Body of pancreas (tissue), 4 donors: ENCODE results near the gene ADAMTS4. TPM values are rescaled to one million over a fixed set of nuclear protein-coding genes. Genes with fewer than 3 reads are reported as not detected.
A peak's percentile ranks its signal among the peaks of the same experiment; 100 is the strongest.

Source experiments
- ATAC-seq: fragments of 150-250 bp; one replicate; pipeline ENCODE4 v1.9.1; 2016
- DNase-seq, 4 donors: peaks; one replicate each; pipeline ENCODE4 v3.0.0-alpha.2; 2019
- H3K27ac ChIP-seq, 4 donors: fragments of 200-600 bp; sonication (generic); 1 replicate in 3 of 4; 2 replicates in 1 of 4; pipeline versions ENCODE4 v1.5.1 to v1.6.1; 2016 to 2019; ENCODE audit warnings: mild to moderate bottlenecking in 1 of 4, mixed read lengths in 1 of 4, moderate library complexity in 1 of 4
- H3K27me3 ChIP-seq, 2 donors: fragments of 200-600 bp; sonication (generic); one replicate each; pipeline ENCODE4 v1.6.0; 2016; ENCODE audit warnings: mild to moderate bottlenecking in 1 of 2
- H3K36me3 ChIP-seq, 2 donors: fragments of 200-600 bp; sonication (generic); replicated peaks in 1 of 2; 2 replicates each; pipeline ENCODE4 v1.5.1; 2016; ENCODE audit warnings: low read depth in 2 of 2; ENCODE audit not compliant: insufficient read depth in 1 of 2
- H3K4me1 ChIP-seq: fragments of 200-600 bp; sonication (generic); one replicate; pipeline ENCODE4 v1.6.0; 2016
- H3K4me3 ChIP-seq, 2 donors: fragments of 200-600 bp; sonication (generic); 1 replicate in 1 of 2; 2 replicates in 1 of 2; pipeline ENCODE4 v1.5.1; 2016 to 2019
- H3K9me3 ChIP-seq, 3 donors: fragments of 200-600 bp; sonication (generic); 1 replicate in 2 of 3; 2 replicates in 1 of 3; pipeline ENCODE4 v1.5.1; 2016
- POLR2A ChIP-seq, 3 donors: fragments of 450-650 bp; IDR thresholded peaks; one replicate each; pipeline ENCODE4 v1.6.1; 2016; ENCODE audit warnings: antibody characterized with exemption in 3 of 3, mild to moderate bottlenecking in 2 of 3
- WGBS, 2 donors: methylation state at CpG; one replicate each; pipeline ENCODE4 v1.1.5; 2017; 5-methylcytosine and 5-hydroxymethylcytosine counted together
- intact Hi-C: fragments of 100-400 bp; cut with DNase I; formaldehyde crosslinking; loops from one replicate; pipeline ENCODE4 v1.15.1; 2023
- total RNA-seq, 2 donors: library from RNA; depleted of rRNA; stranded (reverse); fragments of >200 nt; gene quantifications; one replicate each; pipeline ENCODE4 v1.1.0, GENCODE V29; 2016
- TF ChIP-seq, protein P1 (sequence below), 7 experiments: fragments of 450-650 bp in 4 of 7; fragments of 200-600 bp in 3 of 7; sonication (generic) in 3 of 7; IDR thresholded peaks; one replicate each; pipeline ENCODE4 v1.5.1; 2016 to 2019; ENCODE audit warnings: antibody characterized with exemption in 7 of 7

Gene ADAMTS4
- total RNA-seq, 2 donors from 2014 or later: 6.7 to 7.9 TPM

DNA sequence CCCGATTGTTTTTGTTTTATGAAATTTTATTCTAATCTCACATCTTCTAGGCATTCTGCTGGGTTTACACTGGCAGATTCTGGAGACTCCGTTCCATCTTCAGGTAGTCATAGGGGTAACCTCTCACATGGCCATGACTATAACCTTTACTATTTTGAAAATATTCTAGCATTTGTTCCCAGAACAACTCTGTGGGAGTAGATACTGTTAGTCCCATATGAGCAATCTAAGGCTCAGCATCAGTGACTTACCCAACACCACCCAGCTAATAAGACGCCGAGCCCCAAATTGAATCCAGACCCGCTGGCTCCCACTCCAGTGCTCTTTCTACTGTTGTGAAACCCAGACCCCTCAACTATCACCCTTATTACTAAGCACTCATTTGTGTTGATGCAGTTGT, 9.8 kb downstream of the ADAMTS4 start:
- H3K4me3 ChIP-seq: no peak overlapping the region
- 74 to 86% methylated on average over 5 of the region's 5 CpGs for WGBS, 2 donors
- ATAC-seq (no peak), DNase-seq (no peak)
- TF ChIP-seq, protein P1, sequence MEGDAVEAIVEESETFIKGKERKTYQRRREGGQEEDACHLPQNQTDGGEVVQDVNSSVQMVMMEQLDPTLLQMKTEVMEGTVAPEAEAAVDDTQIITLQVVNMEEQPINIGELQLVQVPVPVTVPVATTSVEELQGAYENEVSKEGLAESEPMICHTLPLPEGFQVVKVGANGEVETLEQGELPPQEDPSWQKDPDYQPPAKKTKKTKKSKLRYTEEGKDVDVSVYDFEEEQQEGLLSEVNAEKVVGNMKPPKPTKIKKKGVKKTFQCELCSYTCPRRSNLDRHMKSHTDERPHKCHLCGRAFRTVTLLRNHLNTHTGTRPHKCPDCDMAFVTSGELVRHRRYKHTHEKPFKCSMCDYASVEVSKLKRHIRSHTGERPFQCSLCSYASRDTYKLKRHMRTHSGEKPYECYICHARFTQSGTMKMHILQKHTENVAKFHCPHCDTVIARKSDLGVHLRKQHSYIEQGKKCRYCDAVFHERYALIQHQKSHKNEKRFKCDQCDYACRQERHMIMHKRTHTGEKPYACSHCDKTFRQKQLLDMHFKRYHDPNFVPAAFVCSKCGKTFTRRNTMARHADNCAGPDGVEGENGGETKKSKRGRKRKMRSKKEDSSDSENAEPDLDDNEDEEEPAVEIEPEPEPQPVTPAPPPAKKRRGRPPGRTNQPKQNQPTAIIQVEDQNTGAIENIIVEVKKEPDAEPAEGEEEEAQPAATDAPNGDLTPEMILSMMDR (IDR thresholded peaks at IDR 0.05): no peak
- no peak for TF ChIP-seq POLR2A (IDR thresholded peaks at IDR 0.05)
- no peak overlapping the region for H3K27ac ChIP-seq
- intact Hi-C loops: no loop called here
- H3K4me1 ChIP-seq: no peaks in the 10 kb centered on the region
- H3K9me3 ChIP-seq: no peaks in the 10 kb centered on the region
- H3K36me3 ChIP-seq: no peaks in the 10 kb centered on the region
- no peaks in the 10 kb centered on the region for H3K27me3 ChIP-seq

DNA sequence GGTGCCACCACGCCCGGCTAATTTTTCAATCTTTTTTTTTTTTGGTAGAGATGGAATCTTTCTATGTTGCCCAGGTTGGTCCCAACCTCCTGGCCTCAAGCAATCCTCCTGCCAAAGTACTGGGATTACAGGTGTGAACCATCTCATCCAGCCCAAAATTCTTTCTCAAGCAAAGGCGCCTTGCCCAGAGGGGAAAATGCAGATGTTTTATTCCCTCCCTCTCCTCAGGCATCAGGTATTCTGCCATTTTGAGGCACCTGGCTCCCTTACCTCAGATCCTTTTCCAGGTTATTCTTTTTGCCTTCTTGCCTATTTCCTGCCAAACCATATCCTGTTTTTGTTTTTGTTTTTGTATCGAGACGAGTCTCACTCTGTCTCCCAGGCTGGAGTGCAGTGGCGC, 10.5 kb downstream of the ADAMTS4 start:
- DNase-seq: no peak
- ATAC-seq: no peak
- H3K36me3 ChIP-seq: no peaks in the 10 kb centered on the region
- WGBS, 2 donors: 75 to 83% methylated on average over 6 of the region's 6 CpGs
- H3K4me3 ChIP-seq: no peak overlapping the region
- no peaks in the 10 kb centered on the region for H3K9me3 ChIP-seq
- H3K27me3 ChIP-seq: no peaks in the 10 kb centered on the region
- TF ChIP-seq, protein P1 (IDR thresholded peaks at IDR 0.05): no peak
- TF ChIP-seq POLR2A (IDR thresholded peaks at IDR 0.05): no peak
- H3K27ac ChIP-seq: no peak overlapping the region
- intact Hi-C loops: no loop called here
- no peaks in the 10 kb centered on the region for H3K4me1 ChIP-seq

DNA sequence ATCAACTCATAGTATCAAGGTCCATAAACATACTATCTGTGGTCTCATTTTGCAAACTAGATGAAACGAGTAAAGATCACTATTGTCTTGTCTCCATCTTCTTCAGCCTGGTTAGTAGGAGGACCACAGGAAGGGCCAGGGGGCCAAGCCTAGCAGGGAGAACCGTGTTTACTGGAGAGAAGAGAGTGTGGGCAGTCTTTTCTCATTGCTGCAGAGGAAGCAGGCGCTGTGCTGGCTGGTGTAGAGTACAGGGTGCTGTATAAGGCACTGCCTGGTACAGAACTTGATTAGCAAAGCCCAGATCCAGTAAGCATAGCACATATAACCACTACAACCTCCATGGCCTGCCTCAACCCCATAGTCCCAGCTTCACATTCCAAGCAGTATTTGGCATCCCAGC, 11.5 kb downstream of the ADAMTS4 start:
- no peak for TF ChIP-seq POLR2A (IDR thresholded peaks at IDR 0.05)
- TF ChIP-seq, protein P1 (IDR thresholded peaks at IDR 0.05): no peak
- H3K27me3 ChIP-seq: no peaks in the 10 kb centered on the region
- no peaks in the 10 kb centered on the region for H3K4me1 ChIP-seq
- DNase-seq: no peak
- H3K4me3 ChIP-seq: no peak overlapping the region
- 45 to 58% methylated on average over 2 to 3 of the region's 3 CpGs for WGBS, 2 donors
- no peaks in the 10 kb centered on the region for H3K36me3 ChIP-seq
- intact Hi-C loops: no loop called here
- H3K9me3 ChIP-seq: no peaks in the 10 kb centered on the region
- ATAC-seq: no peak
- H3K27ac ChIP-seq: no peak overlapping the region

DNA sequence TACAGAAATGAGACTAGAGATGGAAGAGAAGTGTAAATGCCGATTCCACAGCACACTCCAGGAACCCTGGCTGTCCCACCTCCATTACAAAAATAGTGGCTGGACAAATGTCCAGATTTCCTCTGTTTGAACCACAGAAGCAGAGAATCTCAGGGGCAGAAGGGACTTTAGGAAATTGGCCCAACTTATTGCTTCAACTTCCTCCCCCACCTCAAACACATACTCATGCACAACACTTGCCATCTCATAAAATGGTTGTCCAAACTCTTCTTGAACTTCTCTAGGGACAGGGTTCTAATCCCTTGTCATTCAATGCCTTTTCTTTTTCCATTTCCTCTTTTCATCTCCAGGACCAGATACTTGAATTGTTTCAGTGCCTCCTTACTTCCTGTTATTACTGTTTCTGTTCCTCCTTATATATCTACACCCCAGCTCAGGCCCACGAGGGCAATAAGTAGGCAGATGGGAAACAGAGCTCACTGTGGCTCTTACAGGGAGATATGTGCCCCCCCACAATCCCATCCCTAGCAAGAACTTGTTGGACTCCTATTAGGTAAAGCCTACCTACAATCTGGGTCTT, 13.0 kb downstream of the ADAMTS4 start:
- Histone ChIP-seq H3K36me3 (no peaks in the 10 kb centered on the region), H3K9me3 (no peaks in the 10 kb centered on the region), H3K27me3 (no peaks in the 10 kb centered on the region), H3K4me3 (no peak overlapping the region), H3K27ac (peak overlapping the region in 2 of 4 donors; percentile 10 to 69), H3K4me1 (no peaks in the 10 kb centered on the region)
- peak in 1 of 4 donors; percentile 41 for DNase-seq
- intact Hi-C loops: no loop called here
- WGBS, 2 donors: 25 to 28% methylated on average over 2 of the region's 2 CpGs
- no peak for ATAC-seq
- peak in 1 of 3 donors; percentile 0 for TF ChIP-seq POLR2A (IDR thresholded peaks at IDR 0.05)
- TF ChIP-seq, protein P1 (IDR thresholded peaks at IDR 0.05): no peak

DNA sequence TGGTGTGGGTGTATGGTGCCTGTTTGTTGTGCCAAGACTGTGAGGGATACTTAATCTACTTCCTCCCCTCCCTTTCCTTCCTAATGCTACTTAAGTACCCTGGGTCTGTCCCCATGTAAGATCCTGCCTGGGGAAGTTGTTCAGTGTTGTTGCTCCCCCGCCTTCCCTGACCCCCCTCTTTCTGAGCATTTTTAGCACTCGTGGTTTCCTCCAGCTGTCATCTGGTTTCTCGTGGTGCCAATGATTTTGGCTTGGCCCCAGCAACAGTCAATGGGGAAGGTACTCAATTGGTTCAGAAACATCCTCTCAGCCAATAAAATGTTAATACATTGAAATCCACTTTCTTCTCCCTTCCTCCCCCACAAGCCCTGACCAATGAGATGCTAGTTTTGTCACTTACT, 13.6 kb downstream of the ADAMTS4 start:
- no peak overlapping the region for H3K4me3 ChIP-seq
- no peaks in the 10 kb centered on the region for H3K4me1 ChIP-seq
- ATAC-seq (peak; percentile 54), DNase-seq (peak in 3 of 4 donors; percentile 51 to 82 (median 56))
- no peaks in the 10 kb centered on the region for H3K9me3 ChIP-seq
- 15 to 26% methylated on average over 3 of the region's 3 CpGs for WGBS, 2 donors
- intact Hi-C loops: no loop called here
- no peaks in the 10 kb centered on the region for H3K36me3 ChIP-seq
- peak overlapping the region in 1 of 4 donors; percentile 69 for H3K27ac ChIP-seq
- H3K27me3 ChIP-seq: no peaks in the 10 kb centered on the region
- TF ChIP-seq, protein P1 (IDR thresholded peaks at IDR 0.05): no peak
- peak in 1 of 3 donors; percentile 13 for TF ChIP-seq POLR2A (IDR thresholded peaks at IDR 0.05)
